ENCODE data around the gene ZFHX2. TPM values are rescaled to one million over a fixed set of nuclear protein-coding genes. Genes with fewer than 3 reads are reported as not detected.

ZFHX2 gene
- total RNA-seq, 2 donors from 2014 or later, result 0.59 to 0.85 TPM

- no peak for DNase-seq (ENCODE audit: low spot score)
- Histone ChIP-seq H3K27me3 (peaks cover 15 to 38% of the 10 kb centered on the region in 2 donors), H3K4me3 (no peak overlapping the region), H3K36me3 (no peaks in the 10 kb centered on the region), H3K27ac (no peak overlapping the region), H3K4me1 (peaks cover 0 to 24% of the 10 kb centered on the region in 2 donors), H3K9me3 (no peaks in the 10 kb centered on the region)
- no peak for TF ChIP-seq CTCF (IDR thresholded peaks at IDR 0.05)
Observed at GRCh38 chr14:23579739-23580138, 28.2 kb upstream of the ZFHX2 start.

- peaks cover 15 to 38% of the 10 kb centered on the region in 2 donors for H3K27me3 ChIP-seq
- H3K27ac ChIP-seq, result no peak overlapping the region
- no peak overlapping the region for H3K4me3 ChIP-seq
- TF ChIP-seq CTCF (IDR thresholded peaks at IDR 0.05), result no peak
- H3K4me1 ChIP-seq, result peaks cover 0 to 24% of the 10 kb centered on the region in 2 donors
- no peak for DNase-seq (ENCODE audit: low spot score)
- no peaks in the 10 kb centered on the region for H3K36me3 ChIP-seq
- H3K9me3 ChIP-seq, result no peaks in the 10 kb centered on the region
Observed at GRCh38 chr14:23579311-23579630, 27.7 kb upstream of the ZFHX2 start.

DNA sequence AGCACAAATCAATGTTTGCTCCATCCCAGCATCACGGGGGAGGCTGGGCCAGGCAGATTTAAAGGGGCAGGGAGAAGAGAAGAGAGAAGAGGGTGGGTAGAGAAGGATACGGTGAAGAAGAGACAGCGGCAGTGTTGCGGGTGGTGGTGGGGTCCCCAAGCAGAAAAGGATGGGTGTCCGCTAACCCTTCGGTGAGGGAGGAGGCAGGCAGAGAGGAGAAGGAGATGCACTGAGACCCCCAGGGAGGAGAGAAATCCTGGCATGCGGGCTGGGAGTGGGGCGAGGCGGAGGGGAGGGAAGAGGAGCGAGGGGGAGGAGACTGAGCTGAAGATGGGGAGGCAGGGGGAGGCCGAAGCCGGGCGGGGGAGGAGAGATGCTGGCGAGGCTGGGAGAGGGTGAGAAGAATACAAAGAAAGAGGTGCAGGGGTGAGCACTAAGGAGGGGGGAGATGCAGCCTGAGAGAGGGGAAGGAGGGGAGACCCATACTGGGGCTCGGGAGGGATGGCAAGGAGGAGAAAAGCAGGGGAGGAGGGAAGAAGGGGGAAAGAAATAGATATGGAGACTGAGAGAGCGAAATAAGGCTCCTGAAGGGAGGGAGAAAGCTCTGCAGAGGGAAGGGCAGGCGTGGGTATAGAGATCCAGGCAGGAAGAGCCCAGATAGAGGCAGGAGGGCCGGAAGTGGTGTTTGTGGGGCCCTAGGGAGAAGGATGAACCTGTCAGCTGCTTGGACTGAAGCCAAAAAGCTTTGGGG, 27.2 kb upstream of the ZFHX2 start, which contains the start of gene JPH4:
JPH4 (minus strand) TSS at position 231 of the 751 bp plus-strand sequence. CDS start 1,337 bp downstream, outside the sequence.
- Histone ChIP-seq H3K9me3 (no peaks in the 10 kb centered on the region), H3K4me1 (peaks cover 0 to 24% of the 10 kb centered on the region in 2 donors), H3K27me3 (peaks cover 15 to 38% of the 10 kb centered on the region in 2 donors), H3K27ac (no peak within 1 kb of the TSS), H3K4me3 (peak within 1 kb of the TSS in 1 of 2 donors; percentile 2), H3K36me3 (no peaks in the 10 kb centered on the region)
- no peak for TF ChIP-seq CTCF (IDR thresholded peaks at IDR 0.05)
- DNase-seq (ENCODE audit: low spot score), result peak; percentile 54

DNA sequence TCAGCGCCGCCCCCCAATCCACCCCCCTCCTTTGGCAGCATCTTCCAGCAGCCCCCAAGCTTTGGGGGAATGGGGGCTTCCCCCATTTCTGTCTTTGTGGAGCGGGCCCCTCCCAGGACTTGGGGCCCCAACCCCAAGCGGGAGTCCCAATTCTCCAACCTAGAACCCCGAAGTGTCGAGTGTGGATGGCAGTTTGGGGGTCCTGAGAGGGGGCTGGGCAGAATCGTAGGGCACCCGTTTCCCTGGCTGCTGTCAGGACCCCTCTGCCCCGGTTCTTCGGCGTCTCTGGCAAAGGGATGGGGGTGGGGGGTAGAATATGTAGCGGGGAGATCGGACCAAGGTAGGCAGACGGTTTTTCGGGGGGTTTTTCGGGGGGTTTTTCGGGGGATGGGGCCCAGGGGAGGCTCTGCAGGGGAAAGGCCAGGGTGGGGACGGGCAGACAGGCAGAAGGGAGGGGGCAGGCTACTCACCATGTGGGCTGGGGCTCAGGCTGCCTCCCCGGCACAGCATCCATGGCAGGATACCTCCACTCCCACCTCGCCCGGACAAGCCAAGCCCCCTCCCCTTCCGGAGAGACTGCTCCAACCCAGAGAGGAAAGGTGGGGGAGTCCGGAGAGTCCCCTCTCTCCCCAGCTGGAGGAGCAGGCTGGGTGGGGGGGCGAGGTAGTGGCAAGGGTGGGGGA, 26.3 kb upstream of the ZFHX2 start:
- DNase-seq (ENCODE audit: low spot score), result peak; percentile 28
- Histone ChIP-seq H3K27me3 (peaks cover 15 to 38% of the 10 kb centered on the region in 2 donors), H3K27ac (no peak overlapping the region), H3K9me3 (no peaks in the 10 kb centered on the region), H3K4me1 (peaks cover 0 to 24% of the 10 kb centered on the region in 2 donors), H3K4me3 (no peak overlapping the region), H3K36me3 (no peaks in the 10 kb centered on the region)
- TF ChIP-seq CTCF (IDR thresholded peaks at IDR 0.05), result no peak

DNA sequence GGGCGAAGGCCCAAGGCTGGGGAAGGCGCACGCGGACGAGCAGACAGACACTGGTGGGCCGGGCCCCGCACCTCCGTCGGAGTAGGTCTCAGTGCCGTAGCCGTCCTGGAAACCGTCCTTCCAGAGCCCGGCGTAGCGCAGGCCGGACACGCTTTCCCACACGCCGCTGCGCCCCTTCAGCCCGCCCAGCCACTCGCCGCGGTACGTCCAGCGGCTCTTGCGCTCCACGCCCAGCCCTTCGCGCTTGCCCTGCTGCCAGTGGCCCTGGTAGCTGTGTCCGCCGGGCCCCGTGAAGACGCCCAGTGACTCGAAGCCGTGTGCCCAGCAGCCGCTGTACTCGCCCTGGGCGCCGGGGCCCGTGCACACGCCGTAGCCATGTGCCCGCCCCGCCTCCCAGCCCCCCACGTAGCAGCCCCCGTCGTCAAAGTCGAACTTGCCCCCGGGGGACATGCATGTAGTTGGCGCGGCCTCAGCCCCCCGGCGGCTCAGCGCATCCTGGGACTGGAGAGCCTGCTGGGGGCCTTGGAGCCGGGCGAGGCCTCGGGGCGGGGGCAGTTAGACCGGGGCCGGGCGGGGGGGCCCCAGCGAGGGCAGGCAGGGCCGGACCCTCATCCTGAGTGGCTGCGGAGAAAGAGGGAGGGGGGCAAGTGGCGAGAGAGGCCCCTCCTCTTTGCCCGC, 25.6 kb upstream of the ZFHX2 start:
- Histone ChIP-seq H3K27me3 (peaks cover 15 to 38% of the 10 kb centered on the region in 2 donors), H3K4me1 (peaks cover 0 to 24% of the 10 kb centered on the region in 2 donors), H3K4me3 (peak overlapping the region; percentile 6 to 43), H3K27ac (no peak overlapping the region), H3K9me3 (no peaks in the 10 kb centered on the region), H3K36me3 (no peaks in the 10 kb centered on the region)
- no peak for DNase-seq (ENCODE audit: low spot score)
- TF ChIP-seq CTCF (IDR thresholded peaks at IDR 0.05), result no peak
